Measurements from ENCODE around the gene PODXL.
"Not testable (repeated sequence)": the region's sequence is repeated elsewhere in the genome, so short reads cannot be mapped to it uniquely, and the experiment has no call there.

The PODXL gene

DNA sequence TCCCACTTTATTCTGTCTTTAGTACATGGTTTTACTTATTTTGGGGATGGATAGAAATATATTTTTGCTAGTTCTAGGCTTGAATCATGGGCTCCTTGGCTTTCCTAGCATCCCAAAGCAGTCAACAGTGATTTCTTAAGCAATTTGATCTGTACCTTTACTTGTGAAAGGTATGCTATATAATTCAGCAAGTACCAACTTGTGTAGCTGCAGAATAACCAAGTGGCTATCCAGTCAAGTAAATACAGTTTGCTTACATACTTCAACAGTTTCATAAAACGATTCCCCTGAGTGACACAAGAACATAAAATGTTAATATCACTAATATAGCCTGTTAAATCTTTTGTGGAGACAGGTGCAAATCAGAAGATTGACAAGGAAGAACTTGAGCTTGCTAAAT is 67.2 kb downstream of the PODXL start:
- no peak for DNase-seq (ENCODE audit: low spot score)

DNA sequence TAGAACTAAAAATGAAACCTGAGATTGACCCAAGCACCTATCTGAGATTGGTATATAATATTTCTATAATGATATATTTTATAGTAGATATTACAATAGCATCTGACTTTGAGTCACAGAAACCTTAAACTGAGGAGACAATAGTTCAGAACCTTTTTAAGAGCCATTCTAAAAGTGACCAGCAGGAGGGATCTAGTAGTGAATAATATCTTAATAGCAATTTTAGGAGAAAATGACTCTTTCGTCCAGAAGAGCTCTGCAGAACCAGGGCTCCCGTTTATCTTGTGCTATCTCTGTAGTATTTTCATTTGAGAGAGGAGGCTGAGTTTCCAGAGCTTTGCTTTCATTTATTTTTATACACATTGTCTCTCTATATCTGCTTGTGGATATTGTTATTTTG is 68.1 kb downstream of the PODXL start:
- DNase-seq (ENCODE audit: low spot score) = no peak

- no peak for DNase-seq (ENCODE audit: low spot score)
These were observed 69.2 kb downstream of the PODXL start for GRCh38 chr7:131487217-131487616.

- no peak for DNase-seq (ENCODE audit: low spot score)
These were observed 70.1 kb downstream of the PODXL start for GRCh38 chr7:131486346-131486745.

- DNase-seq (ENCODE audit: low spot score) = no peak
These were observed 72.8 kb downstream of the PODXL start for GRCh38 chr7:131483586-131483985.

GRCh38 chr7:131482800-131483199 is 73.6 kb downstream of the PODXL start:
- DNase-seq (ENCODE audit: low spot score) = no peak

- no peak for DNase-seq (ENCODE audit: low spot score)
These were observed 75.8 kb downstream of the PODXL start for GRCh38 chr7:131480384-131481315.

- no peak for DNase-seq (ENCODE audit: low spot score)
These were observed 79.7 kb downstream of the PODXL start for GRCh38 chr7:131476740-131477139.

- no peak for DNase-seq (ENCODE audit: low spot score)
These were observed 85.0 kb downstream of the PODXL start for GRCh38 chr7:131471250-131472004.

- DNase-seq (ENCODE audit: low spot score) = no peak
These were observed 88.6 kb downstream of the PODXL start for GRCh38 chr7:131467788-131468187.

- no peak for DNase-seq (ENCODE audit: low spot score)
These were observed 89.6 kb downstream of the PODXL start for GRCh38 chr7:131466735-131467365.

DNA sequence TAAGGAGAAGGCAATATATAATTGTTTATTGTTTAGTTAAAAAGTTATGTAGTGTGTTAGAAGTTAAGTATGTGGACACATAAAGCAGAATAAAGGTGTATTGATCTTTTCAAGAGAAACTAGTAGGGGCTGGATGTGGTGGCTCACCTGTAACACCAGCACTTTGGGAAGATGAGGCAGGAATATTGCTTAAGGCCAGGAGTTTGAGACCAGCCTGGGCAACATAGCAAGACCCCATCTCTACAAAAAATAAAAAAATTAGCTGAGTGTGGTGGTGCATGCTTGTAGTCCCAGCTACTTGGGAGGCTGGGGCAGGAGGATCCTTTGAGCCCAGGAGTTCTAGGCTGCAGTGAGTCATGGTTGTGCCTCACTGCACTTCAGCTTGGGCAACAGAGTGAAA is 93.7 kb downstream of the PODXL start:
- DNase-seq (ENCODE audit: low spot score) = not testable (repeated sequence)

GRCh38 chr7:131462059-131462458 is 94.4 kb downstream of the PODXL start:
- DNase-seq (ENCODE audit: low spot score) = no peak

GRCh38 chr7:131459256-131459655 is 97.2 kb downstream of the PODXL start:
- DNase-seq (ENCODE audit: low spot score) = no peak

DNA sequence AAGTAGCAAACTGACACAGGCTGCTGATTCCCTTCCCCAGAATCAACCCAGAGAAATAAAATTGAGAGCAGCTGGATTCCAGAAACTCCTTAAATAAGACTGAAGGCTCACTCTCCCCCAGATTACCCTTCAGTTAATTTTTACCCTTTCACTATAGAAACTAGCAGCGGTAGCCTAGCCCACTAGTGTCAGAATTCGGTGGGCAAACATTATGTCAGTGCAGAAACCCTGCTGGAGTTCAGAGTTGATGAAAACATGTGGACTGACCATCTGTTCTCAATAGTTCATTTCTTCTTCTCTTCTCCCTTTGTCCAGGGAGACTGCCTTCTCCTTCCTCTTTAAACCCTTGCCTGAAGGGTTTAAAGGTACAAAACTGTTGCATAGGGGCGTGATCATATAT is 100.1 kb downstream of the PODXL start:
- no peak for DNase-seq (ENCODE audit: low spot score)

GRCh38 chr7:131455546-131455945 is 100.9 kb downstream of the PODXL start:
- no peak for DNase-seq (ENCODE audit: low spot score)

- no peak for DNase-seq (ENCODE audit: low spot score)
These were observed 101.4 kb downstream of the PODXL start for GRCh38 chr7:131455001-131455400.

GRCh38 chr7:131454498-131454897 is 101.9 kb downstream of the PODXL start:
- DNase-seq (ENCODE audit: low spot score) = no peak

Data from Ammon's horn (tissue), 1 donor.